Measurements from ENCODE around the gene LAMC3. TPM values are rescaled to one million over a fixed set of nuclear protein-coding genes. Genes with fewer than 3 reads are reported as not detected.

Gene LAMC3
- total RNA-seq, 1 donor from 2014 or later = 0.20 TPM

DNA sequence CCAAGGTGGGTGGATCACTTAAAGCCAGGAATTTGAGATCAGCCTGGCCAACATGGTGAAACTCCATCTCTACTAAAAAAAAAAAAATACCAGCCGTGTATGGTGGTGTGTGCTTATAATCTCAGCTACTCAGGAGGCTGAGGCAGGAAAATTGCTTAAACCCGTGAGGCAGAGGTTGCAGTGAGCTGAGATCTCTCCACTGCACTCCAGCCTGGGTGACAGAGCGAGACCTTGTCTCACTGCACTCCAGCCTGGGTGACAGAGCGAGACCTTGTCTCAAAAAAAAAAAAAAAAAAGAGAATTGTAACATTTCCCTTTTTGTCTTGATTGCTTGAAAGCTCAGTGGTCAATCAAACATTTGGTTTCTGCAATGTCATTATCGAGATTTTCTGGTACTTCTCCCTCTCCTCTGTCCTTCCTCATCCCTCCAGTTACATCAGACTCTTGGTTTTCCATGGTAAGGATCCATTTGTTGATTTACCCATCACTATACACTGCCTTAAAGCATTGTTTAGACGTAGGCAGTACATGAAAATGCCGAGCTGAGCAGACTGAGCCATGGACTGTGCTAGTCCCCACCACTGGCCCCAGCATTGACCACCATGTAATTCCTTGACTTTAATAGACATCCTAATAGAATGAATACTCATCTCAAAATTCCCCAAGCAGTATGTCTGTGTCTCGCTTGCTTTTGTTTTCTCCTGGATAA is 75.8 kb downstream of the LAMC3 start:
- H3K27ac Mint-ChIP-seq (ENCODE audit: unreplicated experiment) = no peak overlapping the region
- no peak overlapping the region for H3K4me3 ChIP-seq (ENCODE audit: insufficient read depth, low read depth, low read length)
- FAIRE-seq (no peak), DNase-seq (ENCODE audit: low read depth) (no peak)
- no peak overlapping the region for H3K27ac ChIP-seq (ENCODE audit: low read depth, low read length)
- H3K36me3 ChIP-seq (ENCODE audit: insufficient read depth, low read length) = no peaks in the 10 kb centered on the region
- no peaks in the 10 kb centered on the region for H3K4me1 ChIP-seq (ENCODE audit: insufficient read depth, low read length)
- H3K27me3 Mint-ChIP-seq (ENCODE audit: low read depth, unreplicated experiment) = peaks cover 38% of the 10 kb centered on the region
- no peaks in the 10 kb centered on the region for H4K20me1 ChIP-seq (ENCODE audit: insufficient read depth, low read length)
- TF ChIP-seq EZH2 (IDR thresholded peaks at IDR 0.05; ENCODE audit: insufficient read depth, low read length) = no peak
- TF ChIP-seq, protein P1, sequence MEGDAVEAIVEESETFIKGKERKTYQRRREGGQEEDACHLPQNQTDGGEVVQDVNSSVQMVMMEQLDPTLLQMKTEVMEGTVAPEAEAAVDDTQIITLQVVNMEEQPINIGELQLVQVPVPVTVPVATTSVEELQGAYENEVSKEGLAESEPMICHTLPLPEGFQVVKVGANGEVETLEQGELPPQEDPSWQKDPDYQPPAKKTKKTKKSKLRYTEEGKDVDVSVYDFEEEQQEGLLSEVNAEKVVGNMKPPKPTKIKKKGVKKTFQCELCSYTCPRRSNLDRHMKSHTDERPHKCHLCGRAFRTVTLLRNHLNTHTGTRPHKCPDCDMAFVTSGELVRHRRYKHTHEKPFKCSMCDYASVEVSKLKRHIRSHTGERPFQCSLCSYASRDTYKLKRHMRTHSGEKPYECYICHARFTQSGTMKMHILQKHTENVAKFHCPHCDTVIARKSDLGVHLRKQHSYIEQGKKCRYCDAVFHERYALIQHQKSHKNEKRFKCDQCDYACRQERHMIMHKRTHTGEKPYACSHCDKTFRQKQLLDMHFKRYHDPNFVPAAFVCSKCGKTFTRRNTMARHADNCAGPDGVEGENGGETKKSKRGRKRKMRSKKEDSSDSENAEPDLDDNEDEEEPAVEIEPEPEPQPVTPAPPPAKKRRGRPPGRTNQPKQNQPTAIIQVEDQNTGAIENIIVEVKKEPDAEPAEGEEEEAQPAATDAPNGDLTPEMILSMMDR (IDR thresholded peaks at IDR 0.05; ENCODE audit: insufficient read depth, low read depth, low read length) = no peak
- no peak overlapping the region for H3K4me3 Mint-ChIP-seq (ENCODE audit: unreplicated experiment)
- no peaks in the 10 kb centered on the region for H3K79me2 ChIP-seq (ENCODE audit: insufficient read depth, low read length)
- no peaks in the 10 kb centered on the region for H3K9me3 Mint-ChIP-seq (ENCODE audit: unreplicated experiment)
- no peak overlapping the region for H3K9ac ChIP-seq (ENCODE audit: low read length)
- H3K9me3 ChIP-seq (ENCODE audit: insufficient read depth, low read depth, low read length) = no peaks in the 10 kb centered on the region
- no peaks in the 10 kb centered on the region for H3K4me1 Mint-ChIP-seq (ENCODE audit: low read depth, unreplicated experiment)
- H3K27me3 ChIP-seq (ENCODE audit: insufficient read depth, low read length) = peaks cover 6% of the 10 kb centered on the region
- H3K4me2 ChIP-seq (ENCODE audit: low read length) = no peak overlapping the region
- no peak overlapping the region for H2AFZ ChIP-seq (ENCODE audit: low read depth, low read length)
- H3K36me3 Mint-ChIP-seq (ENCODE audit: low read depth, unreplicated experiment) = no peaks in the 10 kb centered on the region

GRCh38 chr9:131085370-131086122 is 76.6 kb downstream of the LAMC3 start:
- H3K36me3 Mint-ChIP-seq (ENCODE audit: low read depth, unreplicated experiment) = no peaks in the 10 kb centered on the region

More at GRCh38 chr9:131085370-131086122, 76.6 kb downstream of the LAMC3 start:
- Mint-ChIP-seq H3K27me3 (ENCODE audit: low read depth, unreplicated experiment) (peaks cover 37% of the 10 kb centered on the region), H3K4me3 (ENCODE audit: unreplicated experiment) (no peak overlapping the region), H3K4me1 (ENCODE audit: low read depth, unreplicated experiment) (no peaks in the 10 kb centered on the region), H3K27ac (ENCODE audit: unreplicated experiment) (no peak overlapping the region), H3K9me3 (ENCODE audit: unreplicated experiment) (no peaks in the 10 kb centered on the region)
- Histone ChIP-seq H3K79me2 (ENCODE audit: insufficient read depth, low read length) (no peaks in the 10 kb centered on the region), H3K9ac (ENCODE audit: low read length) (no peak overlapping the region), H3K4me3 (ENCODE audit: insufficient read depth, low read depth, low read length) (no peak overlapping the region), H3K9me3 (ENCODE audit: insufficient read depth, low read depth, low read length) (no peaks in the 10 kb centered on the region), H3K4me2 (ENCODE audit: low read length) (no peak overlapping the region), H3K27ac (ENCODE audit: low read depth, low read length) (no peak overlapping the region), H4K20me1 (ENCODE audit: insufficient read depth, low read length) (no peaks in the 10 kb centered on the region), H3K4me1 (ENCODE audit: insufficient read depth, low read length) (no peaks in the 10 kb centered on the region), H3K27me3 (ENCODE audit: insufficient read depth, low read length) (peaks cover 6% of the 10 kb centered on the region), H2AFZ (ENCODE audit: low read depth, low read length) (no peak overlapping the region), H3K36me3 (ENCODE audit: insufficient read depth, low read length) (no peaks in the 10 kb centered on the region)
- no peak for DNase-seq (ENCODE audit: low read depth)
- TF ChIP-seq, protein P1 (IDR thresholded peaks at IDR 0.05; ENCODE audit: insufficient read depth, low read depth, low read length) = no peak
- no peak for TF ChIP-seq EZH2 (IDR thresholded peaks at IDR 0.05; ENCODE audit: insufficient read depth, low read length)
- no peak for FAIRE-seq

All from astrocyte (in vitro differentiated cells and primary cell).